Mesothelial cell of epicardium (in vitro differentiated cells): Measurements from ENCODE around the gene TMEM176A. TPM values are rescaled to one million over a fixed set of nuclear protein-coding genes. Genes with fewer than 3 reads are reported as not detected.

Experiments
- DNase-seq, 2 experiments: peaks; one replicate each; pipeline ENCODE4 v3.0.0; 2021; ENCODE audit warnings: low spot score in 2 of 2; ENCODE audit not compliant: unreplicated experiment in 2 of 2
- H3K27ac Mint-ChIP-seq: 2 replicates; pipeline ENCODE4 v1.8.0; 2021; ENCODE audit warnings: mixed read lengths
- H3K27me3 Mint-ChIP-seq: 2 replicates; pipeline ENCODE4 v1.8.0; 2021; ENCODE audit warnings: low read depth, mixed read lengths
- H3K36me3 Mint-ChIP-seq: 2 replicates; pipeline ENCODE4 v1.8.0; 2021; ENCODE audit warnings: mixed read lengths
- H3K4me1 Mint-ChIP-seq: 2 replicates; pipeline ENCODE4 v1.8.0; 2021; ENCODE audit warnings: mixed read lengths
- H3K4me3 Mint-ChIP-seq: 2 replicates; pipeline ENCODE4 v1.8.0; 2021; ENCODE audit warnings: mild to moderate bottlenecking, moderate library complexity, mixed read lengths
- H3K9me3 Mint-ChIP-seq: 2 replicates; pipeline ENCODE4 v1.8.0; 2021; ENCODE audit warnings: mixed read lengths
- CTCF ChIP-seq: fragments of 200-600 bp; sonication (generic); IDR thresholded peaks from one replicate; pipeline ENCODE4 v1.5.0; 2021; ENCODE audit warnings: antibody characterized with exemption; ENCODE audit not compliant: unreplicated experiment
- total RNA-seq: library from RNA; stranded (reverse); gene quantifications from 3 replicates; pipeline ENCODE4 v1.2.1, GENCODE V29; 2021

Gene TMEM176A
- total RNA-seq, 1 donor from 2014 or later, result 2.5 TPM

- TF ChIP-seq CTCF, result no peak
- H3K4me1 Mint-ChIP-seq, result peaks cover 15% of the 10 kb centered on the region
- H3K9me3 Mint-ChIP-seq, result no peaks in the 10 kb centered on the region
- DNase-seq, result no peak
- H3K36me3 Mint-ChIP-seq, result no peaks in the 10 kb centered on the region
- H3K27me3 Mint-ChIP-seq, result peaks cover 46% of the 10 kb centered on the region
- no peak overlapping the region for H3K27ac Mint-ChIP-seq
- no peak overlapping the region for H3K4me3 Mint-ChIP-seq
These were observed 9.3 kb upstream of the TMEM176A start for GRCh38 chr7:150791304-150791703.

- H3K27me3 Mint-ChIP-seq, result peaks cover 44% of the 10 kb centered on the region
- no peak overlapping the region for H3K4me3 Mint-ChIP-seq
- H3K36me3 Mint-ChIP-seq, result no peaks in the 10 kb centered on the region
- H3K27ac Mint-ChIP-seq, result no peak overlapping the region
- H3K9me3 Mint-ChIP-seq, result no peaks in the 10 kb centered on the region
- H3K4me1 Mint-ChIP-seq, result peaks cover 15% of the 10 kb centered on the region
- DNase-seq, result no peak
- no peak for TF ChIP-seq CTCF
These were observed 8.7 kb upstream of the TMEM176A start for GRCh38 chr7:150791746-150792452.

GRCh38 chr7:150793569-150794238, 6.9 kb upstream of the TMEM176A start:
- no peaks in the 10 kb centered on the region for H3K9me3 Mint-ChIP-seq
- H3K27me3 Mint-ChIP-seq, result peaks cover 52% of the 10 kb centered on the region
- no peak for DNase-seq
- TF ChIP-seq CTCF, result no peak
- no peaks in the 10 kb centered on the region for H3K4me1 Mint-ChIP-seq
- H3K36me3 Mint-ChIP-seq, result no peaks in the 10 kb centered on the region
- H3K4me3 Mint-ChIP-seq, result no peak overlapping the region
- H3K27ac Mint-ChIP-seq, result no peak overlapping the region

- no peak overlapping the region for H3K4me3 Mint-ChIP-seq
- TF ChIP-seq CTCF, result no peak
- no peaks in the 10 kb centered on the region for H3K9me3 Mint-ChIP-seq
- H3K27ac Mint-ChIP-seq, result no peak overlapping the region
- H3K27me3 Mint-ChIP-seq, result peaks cover 52% of the 10 kb centered on the region
- no peak for DNase-seq
- no peaks in the 10 kb centered on the region for H3K36me3 Mint-ChIP-seq
- H3K4me1 Mint-ChIP-seq, result peaks cover 4% of the 10 kb centered on the region
These were observed 2.9 kb upstream of the TMEM176A start for GRCh38 chr7:150797661-150798060.

- no peaks in the 10 kb centered on the region for H3K36me3 Mint-ChIP-seq
- no peak for TF ChIP-seq CTCF
- H3K4me3 Mint-ChIP-seq, result peak overlapping the region; percentile 52
- H3K4me1 Mint-ChIP-seq, result peaks cover 4% of the 10 kb centered on the region
- no peak overlapping the region for H3K27ac Mint-ChIP-seq
- DNase-seq, result no peak
- H3K27me3 Mint-ChIP-seq, result peaks cover 67% of the 10 kb centered on the region
- no peaks in the 10 kb centered on the region for H3K9me3 Mint-ChIP-seq
These were observed 1.4 kb upstream of the TMEM176A start for GRCh38 chr7:150799156-150799555.
